ENCODE results near the gene BACE1. TPM values are rescaled to one million over a fixed set of nuclear protein-coding genes. Genes with fewer than 3 reads are reported as not detected.

Gene BACE1
- total RNA-seq, 1 experiment from 2014 or later = 4.5 TPM

DNA sequence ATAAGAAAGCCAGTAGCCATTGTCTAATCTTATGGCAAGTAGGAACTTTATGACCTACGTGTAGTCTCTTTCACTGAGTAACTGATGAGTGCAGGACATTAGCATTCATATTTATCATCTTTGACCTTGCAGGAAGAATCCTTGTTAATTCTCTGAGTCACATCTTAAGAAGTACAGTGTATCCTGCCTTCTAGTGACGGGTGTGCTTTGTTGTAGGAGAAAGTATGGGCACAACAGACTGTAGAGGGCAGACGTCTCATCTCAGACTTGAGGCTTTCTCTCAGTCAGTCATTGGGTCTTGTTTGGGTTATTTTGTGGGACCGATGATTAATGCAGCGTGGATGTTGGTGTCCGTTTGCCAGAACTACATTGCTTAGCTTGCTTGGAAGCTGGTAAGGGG, 76.8 kb downstream of the BACE1 start:
- peak; percentile 66 for DNase-seq (ENCODE audit: low read depth)
- in situ Hi-C loops (cut with HindIII; ENCODE audit: low pct_unique_long_range_greater_than_20kb, low sequenced_read_pairs) = no loop called here

DNA sequence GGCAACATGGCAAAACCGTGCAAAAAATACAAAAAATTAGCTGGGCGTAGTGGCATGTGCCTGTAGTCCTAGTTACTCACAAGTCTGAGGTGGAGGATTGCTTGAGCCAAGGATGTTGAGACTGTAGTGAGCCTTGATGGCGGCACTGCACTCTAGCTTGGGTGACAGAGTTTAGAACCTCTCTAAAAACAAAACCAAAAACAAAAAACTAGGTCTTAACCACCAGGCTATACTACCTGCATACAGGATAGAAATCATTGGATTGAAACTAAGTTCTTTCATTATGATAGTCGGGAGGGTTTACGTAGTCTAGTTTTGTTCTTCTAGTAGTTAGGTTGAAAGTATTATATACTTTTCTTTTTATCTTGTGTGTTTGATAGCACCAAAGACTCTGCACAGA, 77.8 kb downstream of the BACE1 start:
- in situ Hi-C loops (cut with HindIII; ENCODE audit: low pct_unique_long_range_greater_than_20kb, low sequenced_read_pairs) = no loop called here
- DNase-seq (ENCODE audit: low read depth) = no peak

Other genes starting within 250 kb of the BACE1 start
- 4.6 and 5.6 TPM in 2 replicates for gene SIK3, start 217.8 kb downstream of the BACE1 start, total RNA-seq (2014; rRNA removed; shearing (Covaris generic); ENCODE audit: low replicate concordance)
- gene PAFAH1B2, start 172.0 kb downstream of the BACE1 start, total RNA-seq (2014; rRNA removed; shearing (Covaris generic); ENCODE audit: low replicate concordance) = 74.9 and 82.8 TPM in 2 replicates
- gene SIDT2, start 137.5 kb downstream of the BACE1 start, total RNA-seq (2014; rRNA removed; shearing (Covaris generic); ENCODE audit: low replicate concordance) = 11.8 and 24.1 TPM in 2 replicates
- 0.54 and 0.72 TPM in 2 replicates for gene TAGLN, start 116.9 kb downstream of the BACE1 start, total RNA-seq (2014; rRNA removed; shearing (Covaris generic); ENCODE audit: low replicate concordance)
- 10.5 and 26.7 TPM in 2 replicates for gene PCSK7, start 84.2 kb downstream of the BACE1 start, total RNA-seq (2014; rRNA removed; shearing (Covaris generic); ENCODE audit: low replicate concordance)
- gene RNF214, start 83.6 kb downstream of the BACE1 start, total RNA-seq (2014; rRNA removed; shearing (Covaris generic); ENCODE audit: low replicate concordance) = 1.7 and 4.0 TPM in 2 replicates
- 0.64 and 2.0 TPM in 2 replicates for gene BACE1-AS, start 24.9 kb downstream of the BACE1 start, total RNA-seq (2014; rRNA removed; shearing (Covaris generic); ENCODE audit: low replicate concordance)
- gene CEP164, start 11.6 kb upstream of the BACE1 start, total RNA-seq (2014; rRNA removed; shearing (Covaris generic); ENCODE audit: low replicate concordance) = 7.9 and 21.5 TPM in 2 replicates